Measurements from ENCODE around the gene GRIK4.

The GRIK4 gene

DNA sequence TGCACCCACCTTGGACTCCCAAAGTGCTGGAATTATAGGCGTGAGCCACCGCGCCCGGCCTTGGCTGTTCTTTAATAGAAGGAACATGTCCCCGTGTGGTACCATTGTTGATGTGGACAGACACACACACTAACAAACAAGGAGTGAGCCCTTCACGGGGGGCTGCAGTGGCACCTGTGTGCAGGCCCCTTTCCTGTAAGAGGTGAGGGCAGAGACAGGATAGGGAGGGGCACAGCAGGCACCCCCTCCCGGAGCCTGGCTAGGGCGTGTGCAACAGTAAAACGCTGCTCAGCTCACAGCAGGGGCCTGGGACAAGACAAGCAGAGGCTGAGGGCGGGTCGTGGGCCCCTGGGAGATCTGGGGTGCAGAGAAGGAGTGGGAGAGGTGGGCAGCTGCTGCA lies 37.8 kb downstream of the GRIK4 start:
- TF ChIP-seq, protein P1, sequence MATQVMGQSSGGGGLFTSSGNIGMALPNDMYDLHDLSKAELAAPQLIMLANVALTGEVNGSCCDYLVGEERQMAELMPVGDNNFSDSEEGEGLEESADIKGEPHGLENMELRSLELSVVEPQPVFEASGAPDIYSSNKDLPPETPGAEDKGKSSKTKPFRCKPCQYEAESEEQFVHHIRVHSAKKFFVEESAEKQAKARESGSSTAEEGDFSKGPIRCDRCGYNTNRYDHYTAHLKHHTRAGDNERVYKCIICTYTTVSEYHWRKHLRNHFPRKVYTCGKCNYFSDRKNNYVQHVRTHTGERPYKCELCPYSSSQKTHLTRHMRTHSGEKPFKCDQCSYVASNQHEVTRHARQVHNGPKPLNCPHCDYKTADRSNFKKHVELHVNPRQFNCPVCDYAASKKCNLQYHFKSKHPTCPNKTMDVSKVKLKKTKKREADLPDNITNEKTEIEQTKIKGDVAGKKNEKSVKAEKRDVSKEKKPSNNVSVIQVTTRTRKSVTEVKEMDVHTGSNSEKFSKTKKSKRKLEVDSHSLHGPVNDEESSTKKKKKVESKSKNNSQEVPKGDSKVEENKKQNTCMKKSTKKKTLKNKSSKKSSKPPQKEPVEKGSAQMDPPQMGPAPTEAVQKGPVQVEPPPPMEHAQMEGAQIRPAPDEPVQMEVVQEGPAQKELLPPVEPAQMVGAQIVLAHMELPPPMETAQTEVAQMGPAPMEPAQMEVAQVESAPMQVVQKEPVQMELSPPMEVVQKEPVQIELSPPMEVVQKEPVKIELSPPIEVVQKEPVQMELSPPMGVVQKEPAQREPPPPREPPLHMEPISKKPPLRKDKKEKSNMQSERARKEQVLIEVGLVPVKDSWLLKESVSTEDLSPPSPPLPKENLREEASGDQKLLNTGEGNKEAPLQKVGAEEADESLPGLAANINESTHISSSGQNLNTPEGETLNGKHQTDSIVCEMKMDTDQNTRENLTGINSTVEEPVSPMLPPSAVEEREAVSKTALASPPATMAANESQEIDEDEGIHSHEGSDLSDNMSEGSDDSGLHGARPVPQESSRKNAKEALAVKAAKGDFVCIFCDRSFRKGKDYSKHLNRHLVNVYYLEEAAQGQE (IDR thresholded peaks at IDR 0.05; ENCODE audit: insufficient replicate concordance, low read depth) = no peak
- TF ChIP-seq, protein P2, sequence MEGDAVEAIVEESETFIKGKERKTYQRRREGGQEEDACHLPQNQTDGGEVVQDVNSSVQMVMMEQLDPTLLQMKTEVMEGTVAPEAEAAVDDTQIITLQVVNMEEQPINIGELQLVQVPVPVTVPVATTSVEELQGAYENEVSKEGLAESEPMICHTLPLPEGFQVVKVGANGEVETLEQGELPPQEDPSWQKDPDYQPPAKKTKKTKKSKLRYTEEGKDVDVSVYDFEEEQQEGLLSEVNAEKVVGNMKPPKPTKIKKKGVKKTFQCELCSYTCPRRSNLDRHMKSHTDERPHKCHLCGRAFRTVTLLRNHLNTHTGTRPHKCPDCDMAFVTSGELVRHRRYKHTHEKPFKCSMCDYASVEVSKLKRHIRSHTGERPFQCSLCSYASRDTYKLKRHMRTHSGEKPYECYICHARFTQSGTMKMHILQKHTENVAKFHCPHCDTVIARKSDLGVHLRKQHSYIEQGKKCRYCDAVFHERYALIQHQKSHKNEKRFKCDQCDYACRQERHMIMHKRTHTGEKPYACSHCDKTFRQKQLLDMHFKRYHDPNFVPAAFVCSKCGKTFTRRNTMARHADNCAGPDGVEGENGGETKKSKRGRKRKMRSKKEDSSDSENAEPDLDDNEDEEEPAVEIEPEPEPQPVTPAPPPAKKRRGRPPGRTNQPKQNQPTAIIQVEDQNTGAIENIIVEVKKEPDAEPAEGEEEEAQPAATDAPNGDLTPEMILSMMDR (IDR thresholded peaks at IDR 0.05; ENCODE audit: insufficient read depth, low read length) = no peak
- TF ChIP-seq POLR2AphosphoS5 (IDR thresholded peaks at IDR 0.05; ENCODE audit: low read depth) (no peak), SPI1 (IDR thresholded peaks at IDR 0.05; ENCODE audit: borderline replicate concordance, low read depth) (no peak), GABPA (IDR thresholded peaks at IDR 0.05; ENCODE audit: low read depth) (no peak)

DNA sequence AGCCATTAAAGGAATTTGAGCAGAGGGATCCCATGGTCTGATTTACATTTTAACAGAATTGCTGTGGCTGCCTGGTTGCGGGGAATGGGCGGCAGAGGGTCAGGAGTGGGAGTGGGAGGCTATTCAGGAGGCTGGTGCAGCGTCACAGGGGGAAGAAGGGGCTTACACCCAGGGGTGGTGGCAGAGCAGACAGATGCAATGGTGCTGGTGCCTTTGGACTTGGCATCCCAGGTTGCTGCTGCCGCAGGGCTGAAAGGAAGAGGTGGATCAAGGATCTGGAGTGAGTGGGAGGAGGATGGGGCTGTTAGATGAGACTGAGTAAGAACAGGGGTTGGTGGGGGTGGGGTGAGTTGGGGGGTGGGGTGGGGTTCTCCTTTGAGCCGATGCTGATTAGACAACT lies 38.5 kb downstream of the GRIK4 start:
- H3K4me3 ChIP-seq (replicated peaks; ENCODE audit: insufficient read depth, low read length) = no peak overlapping the region
- peaks cover 4% of the 10 kb centered on the region for H3K27me3 ChIP-seq (ENCODE audit: insufficient read depth, poor library complexity, severe bottlenecking)
- H3K27ac ChIP-seq (replicated peaks) = no peak overlapping the region
- no peak for DNase-seq (ENCODE audit: low read depth in 1 of 2, low spot score in 1 of 2)
- TF ChIP-seq GABPA (IDR thresholded peaks at IDR 0.05; ENCODE audit: low read depth) (no peak), SPI1 (IDR thresholded peaks at IDR 0.05; ENCODE audit: borderline replicate concordance, low read depth) (no peak), POLR2AphosphoS5 (IDR thresholded peaks at IDR 0.05; ENCODE audit: low read depth) (no peak)
- TF ChIP-seq, protein P2 (IDR thresholded peaks at IDR 0.05; ENCODE audit: insufficient read depth, low read length) = no peak
- TF ChIP-seq, protein P1 (IDR thresholded peaks at IDR 0.05; ENCODE audit: insufficient replicate concordance, low read depth) = no peak

More for the DNA sequence above, 37.8 kb downstream of the GRIK4 start:
- H3K27ac ChIP-seq (replicated peaks) = no peak overlapping the region
- no peak for DNase-seq (ENCODE audit: low read depth in 1 of 2, low spot score in 1 of 2)
- no peak overlapping the region for H3K4me3 ChIP-seq (replicated peaks; ENCODE audit: insufficient read depth, low read length)
- H3K27me3 ChIP-seq (ENCODE audit: insufficient read depth, poor library complexity, severe bottlenecking) = peaks cover 4% of the 10 kb centered on the region

DNA sequence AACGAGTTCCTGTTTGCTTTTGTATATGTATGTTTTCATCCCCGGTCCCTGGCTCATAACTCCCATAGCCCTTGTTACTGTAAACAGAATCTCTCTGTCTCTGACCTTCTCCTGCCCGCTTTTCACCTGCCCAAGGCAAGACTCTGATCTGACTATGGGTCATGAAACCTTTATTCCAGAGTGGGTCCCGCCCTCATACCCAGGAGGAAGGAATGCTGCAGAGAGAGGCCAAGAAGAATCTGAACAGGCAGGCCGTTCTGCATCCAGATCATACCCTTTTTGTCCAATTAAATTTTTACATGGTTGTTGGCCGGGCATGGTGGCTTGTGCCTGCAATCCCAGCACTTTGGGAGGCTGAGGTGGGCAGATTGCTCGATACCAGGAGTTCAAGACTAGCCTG lies 39.6 kb downstream of the GRIK4 start:
- no peaks in the 10 kb centered on the region for H3K27me3 ChIP-seq (ENCODE audit: insufficient read depth, poor library complexity, severe bottlenecking)
- DNase-seq (ENCODE audit: low read depth in 1 of 2, low spot score in 1 of 2) = no peak
- no peak overlapping the region for H3K27ac ChIP-seq (replicated peaks)
- TF ChIP-seq GABPA (IDR thresholded peaks at IDR 0.05; ENCODE audit: low read depth) = no peak
- no peak for TF ChIP-seq SPI1 (IDR thresholded peaks at IDR 0.05; ENCODE audit: borderline replicate concordance, low read depth)
- TF ChIP-seq, protein P1 (IDR thresholded peaks at IDR 0.05; ENCODE audit: insufficient replicate concordance, low read depth) = no peak
- no peak for TF ChIP-seq POLR2AphosphoS5 (IDR thresholded peaks at IDR 0.05; ENCODE audit: low read depth)
- TF ChIP-seq, protein P2 (IDR thresholded peaks at IDR 0.05; ENCODE audit: insufficient read depth, low read length) = no peak
- no peak overlapping the region for H3K4me3 ChIP-seq (replicated peaks; ENCODE audit: insufficient read depth, low read length)
